Sigmoid colon (tissue), 4 donors: ENCODE results near the gene WNT7A.

Experiments used
- EP300 ChIP-seq, 4 donors: sonication (generic); formaldehyde crosslinking; IDR thresholded peaks; one replicate each; pipeline ENCODE4 v1.6.1; 2017; ENCODE audit warnings: antibody characterized with exemption in 4 of 4
- TF ChIP-seq, protein P1 (sequence below), 4 experiments: fragments of 450-650 bp in 3 of 4; fragments of 200-600 bp in 1 of 4; IDR thresholded peaks; one replicate each; pipeline ENCODE4 v1.5.1; 2016 to 2019; ENCODE audit warnings: antibody characterized with exemption in 4 of 4, mild to moderate bottlenecking in 3 of 4, moderate library complexity in 2 of 4

DNA sequence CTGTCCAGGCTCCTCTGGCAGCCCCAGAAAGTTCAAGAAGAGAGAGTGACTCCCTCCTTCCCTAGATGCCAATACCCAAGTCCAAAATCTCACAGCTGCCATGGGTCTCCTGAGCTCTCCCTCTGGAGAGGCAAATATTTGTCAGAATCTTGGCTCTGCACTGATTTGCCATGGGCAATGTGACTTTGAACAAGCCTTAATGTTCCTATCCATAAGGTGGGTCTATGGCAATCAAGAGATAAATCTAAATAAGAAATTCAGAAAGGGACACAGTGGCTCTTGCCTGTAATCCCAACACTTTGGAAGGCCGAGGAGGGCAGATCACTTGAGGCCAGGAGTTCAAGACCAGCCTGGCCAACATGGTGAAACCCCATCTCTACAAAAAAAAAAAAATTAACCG is 12.4 kb upstream of the WNT7A start:
- TF ChIP-seq, protein P1, sequence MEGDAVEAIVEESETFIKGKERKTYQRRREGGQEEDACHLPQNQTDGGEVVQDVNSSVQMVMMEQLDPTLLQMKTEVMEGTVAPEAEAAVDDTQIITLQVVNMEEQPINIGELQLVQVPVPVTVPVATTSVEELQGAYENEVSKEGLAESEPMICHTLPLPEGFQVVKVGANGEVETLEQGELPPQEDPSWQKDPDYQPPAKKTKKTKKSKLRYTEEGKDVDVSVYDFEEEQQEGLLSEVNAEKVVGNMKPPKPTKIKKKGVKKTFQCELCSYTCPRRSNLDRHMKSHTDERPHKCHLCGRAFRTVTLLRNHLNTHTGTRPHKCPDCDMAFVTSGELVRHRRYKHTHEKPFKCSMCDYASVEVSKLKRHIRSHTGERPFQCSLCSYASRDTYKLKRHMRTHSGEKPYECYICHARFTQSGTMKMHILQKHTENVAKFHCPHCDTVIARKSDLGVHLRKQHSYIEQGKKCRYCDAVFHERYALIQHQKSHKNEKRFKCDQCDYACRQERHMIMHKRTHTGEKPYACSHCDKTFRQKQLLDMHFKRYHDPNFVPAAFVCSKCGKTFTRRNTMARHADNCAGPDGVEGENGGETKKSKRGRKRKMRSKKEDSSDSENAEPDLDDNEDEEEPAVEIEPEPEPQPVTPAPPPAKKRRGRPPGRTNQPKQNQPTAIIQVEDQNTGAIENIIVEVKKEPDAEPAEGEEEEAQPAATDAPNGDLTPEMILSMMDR (IDR thresholded peaks at IDR 0.05) = no peak
- no peak for TF ChIP-seq EP300 (IDR thresholded peaks at IDR 0.05)
